Small intestine (tissue), 7 donors: ENCODE data around the gene KIAA1217. TPM values are rescaled to one million over a fixed set of nuclear protein-coding genes. Genes with fewer than 3 reads are reported as not detected.

ENCODE experiments used
- DNase-seq, 2 donors: peaks; one replicate each; pipeline versions ENCODE4 v3.0.0 to v3.0.0-alpha.2; 2013
- FAIRE-seq: peaks from 2 replicates; lab custom pipeline; 2012; peaks lifted over from hg19 to GRCh38; lab: Jason Lieb, UNC
- H3K27ac ChIP-seq, 3 donors: one replicate each; pipeline ENCODE4 v1.5.1; 2013; ENCODE audit warnings: low read length in 2 of 3, mild to moderate bottlenecking in 2 of 3, control low read depth in 1 of 3, inconsistent platforms in 1 of 3, low read depth in 1 of 3, moderate library complexity in 1 of 3
- H3K27me3 ChIP-seq, 3 donors: one replicate each; pipeline ENCODE4 v1.6.1; 2013; ENCODE audit warnings: low read length in 3 of 3, inconsistent platforms in 1 of 3; ENCODE audit not compliant: control insufficient read depth in 3 of 3, insufficient read depth in 3 of 3
- H3K36me3 ChIP-seq, 3 donors: one replicate each; pipeline ENCODE4 v1.6.1; 2013; ENCODE audit warnings: low read length in 3 of 3, inconsistent platforms in 1 of 3, low read depth in 1 of 3, mild to moderate bottlenecking in 1 of 3, moderate library complexity in 1 of 3; ENCODE audit not compliant: control insufficient read depth in 3 of 3, insufficient read depth in 2 of 3
- H3K4me1 ChIP-seq, 3 donors: one replicate each; pipeline ENCODE4 v1.6.1; 2013; ENCODE audit warnings: low read length in 2 of 3, inconsistent platforms in 1 of 3, low read depth in 1 of 3, mild to moderate bottlenecking in 1 of 3, moderate library complexity in 1 of 3; ENCODE audit not compliant: control insufficient read depth in 3 of 3, insufficient read depth in 2 of 3
- H3K4me3 ChIP-seq, 3 donors: one replicate each; pipeline ENCODE4 v1.5.1; 2013; ENCODE audit warnings: low read length in 3 of 3, control low read depth in 1 of 3, inconsistent platforms in 1 of 3, low read depth in 1 of 3, mild to moderate bottlenecking in 1 of 3, moderate library complexity in 1 of 3
- H3K9me3 ChIP-seq, 2 donors: one replicate each; pipeline ENCODE4 v1.6.1; 2013; ENCODE audit warnings: low read depth in 1 of 2, low read length in 1 of 2; ENCODE audit not compliant: control insufficient read depth in 2 of 2, insufficient read depth in 1 of 2
- WGBS, 3 donors: extraction: QIAGEN DNeasy Blood & Tissue Kit; methylation state at CpG; one replicate each; pipeline ENCODE4 v1.1.7; 2013; 5-methylcytosine and 5-hydroxymethylcytosine counted together
- polyA plus RNA-seq, 4 donors: library from polyadenylated mRNA; stranded (reverse) in 3 of 4; unstranded in 1 of 4; fragments of 200-250 nt in 3 of 4; fragments of 120-200 nt in 1 of 4; gene quantifications; one replicate each; pipeline versions ENCODE4 v1.2.1 to v1.2.3, GENCODE V29; 2013
- donor health status: healthy with polysubstance abuse.
- donor health status: control.
- donor health status: control.
- donor health status: Bipolar disorder and iron deficiency.
- donor health status: healthy.

KIAA1217 gene
- polyA plus RNA-seq, 4 donors: 9.0 to 55.1 (median 11.0) TPM

GRCh38 chr10:24371396-24371795, 162.5 kb downstream of the KIAA1217 start:
- peaks cover 0 to 5% of the 10 kb centered on the region in 2 donors for H3K9me3 ChIP-seq
- no peak for FAIRE-seq
- H3K4me3 ChIP-seq: no peak overlapping the region
- no peak overlapping the region for H3K27ac ChIP-seq
- H3K27me3 ChIP-seq: no peaks in the 10 kb centered on the region
- no peaks in the 10 kb centered on the region for H3K4me1 ChIP-seq
- DNase-seq: no peak
- WGBS, 3 donors: 59 to 84% (median 75%) methylated on average over 3 of the region's 3 CpGs
- peaks cover 0 to 16% (median 0%) of the 10 kb centered on the region in 3 donors for H3K36me3 ChIP-seq

- 50 to 53% (median 51%) methylated on average over 7 of the region's 7 CpGs for WGBS, 3 donors
- H3K27ac ChIP-seq: no peak overlapping the region
- no peak for FAIRE-seq
- H3K27me3 ChIP-seq: no peaks in the 10 kb centered on the region
- no peak overlapping the region for H3K4me3 ChIP-seq
- H3K4me1 ChIP-seq: no peaks in the 10 kb centered on the region
- no peak for DNase-seq
- peaks cover 0 to 5% of the 10 kb centered on the region in 2 donors for H3K9me3 ChIP-seq
- H3K36me3 ChIP-seq: peaks cover 0 to 17% (median 0%) of the 10 kb centered on the region in 3 donors
Measured at GRCh38 chr10:24374134-24374915, 165.4 kb downstream of the KIAA1217 start.

- WGBS, 3 donors: 90 to 96% (median 95%) methylated on average over 4 of the region's 4 CpGs
- H3K27ac ChIP-seq: no peak overlapping the region
- H3K4me1 ChIP-seq: no peaks in the 10 kb centered on the region
- H3K27me3 ChIP-seq: no peaks in the 10 kb centered on the region
- H3K9me3 ChIP-seq: peaks cover 0 to 5% of the 10 kb centered on the region in 2 donors
- H3K4me3 ChIP-seq: no peak overlapping the region
- no peak for FAIRE-seq
- DNase-seq: no peak
- H3K36me3 ChIP-seq: peaks cover 0 to 17% (median 0%) of the 10 kb centered on the region in 3 donors
Measured at GRCh38 chr10:24375510-24375909, 166.6 kb downstream of the KIAA1217 start.

- no peak for DNase-seq
- peaks cover 0 to 2% (median 0%) of the 10 kb centered on the region in 3 donors for H3K4me1 ChIP-seq
- no peak for FAIRE-seq
- no peaks in the 10 kb centered on the region for H3K27me3 ChIP-seq
- no peak overlapping the region for H3K27ac ChIP-seq
- H3K9me3 ChIP-seq: peaks cover 0 to 5% of the 10 kb centered on the region in 2 donors
- peaks cover 0 to 23% (median 0%) of the 10 kb centered on the region in 3 donors for H3K36me3 ChIP-seq
- no peak overlapping the region for H3K4me3 ChIP-seq
- 92 to 96% (median 94%) methylated on average over 4 of the region's 4 CpGs for WGBS, 3 donors
Measured at GRCh38 chr10:24376731-24377130, 167.8 kb downstream of the KIAA1217 start.

- Histone ChIP-seq H3K27me3 (no peaks in the 10 kb centered on the region), H3K9me3 (no peaks in the 10 kb centered on the region), H3K4me1 (peaks cover 0 to 16% (median 3%) of the 10 kb centered on the region in 3 donors), H3K27ac (no peak overlapping the region), H3K4me3 (no peak overlapping the region), H3K36me3 (peaks cover 0 to 20% (median 0%) of the 10 kb centered on the region in 3 donors)
- 83 to 89% (median 85%) methylated on average over 6 of the region's 6 CpGs for WGBS, 3 donors
- no peak for FAIRE-seq
- no peak for DNase-seq
Measured at GRCh38 chr10:24378126-24378920, 169.4 kb downstream of the KIAA1217 start.

GRCh38 chr10:24381235-24382010, 172.5 kb downstream of the KIAA1217 start:
- Histone ChIP-seq H3K4me3 (no peak overlapping the region), H3K4me1 (peaks cover 2 to 25% (median 3%) of the 10 kb centered on the region in 3 donors), H3K9me3 (no peaks in the 10 kb centered on the region), H3K27ac (no peak overlapping the region), H3K27me3 (no peaks in the 10 kb centered on the region), H3K36me3 (peaks cover 0 to 22% (median 0%) of the 10 kb centered on the region in 3 donors)
- no peak for FAIRE-seq
- WGBS, 3 donors: 81 to 86% (median 86%) methylated on average over 9 of the region's 9 CpGs
- no peak for DNase-seq

- Histone ChIP-seq H3K4me3 (no peak overlapping the region), H3K27ac (peak overlapping the region in 1 of 3 donors; percentile 90), H3K36me3 (peaks cover 0 to 19% (median 0%) of the 10 kb centered on the region in 3 donors), H3K4me1 (peaks cover 2 to 25% (median 3%) of the 10 kb centered on the region in 3 donors), H3K27me3 (no peaks in the 10 kb centered on the region), H3K9me3 (no peaks in the 10 kb centered on the region)
- no peak for FAIRE-seq
- 49 to 70% (median 53%) methylated on average over 3 of the region's 3 CpGs for WGBS, 3 donors
- peak in 1 of 2 donors; percentile 13 for DNase-seq
Measured at GRCh38 chr10:24382045-24382444, 173.1 kb downstream of the KIAA1217 start.

- DNase-seq (peak in 1 of 2 donors; percentile 11), FAIRE-seq (no peak)
- no peaks in the 10 kb centered on the region for H3K27me3 ChIP-seq
- 29 to 54% (median 34%) methylated on average over 3 of the region's 3 CpGs for WGBS, 3 donors
- no peak overlapping the region for H3K4me3 ChIP-seq
- H3K9me3 ChIP-seq: no peaks in the 10 kb centered on the region
- H3K4me1 ChIP-seq: peaks cover 2 to 25% (median 3%) of the 10 kb centered on the region in 3 donors
- peak overlapping the region in 2 of 3 donors; percentile 89 to 90 for H3K27ac ChIP-seq
- peaks cover 0 to 19% (median 0%) of the 10 kb centered on the region in 3 donors for H3K36me3 ChIP-seq
Measured at GRCh38 chr10:24382596-24382978, 173.6 kb downstream of the KIAA1217 start.
